IMR-90 (cell line): ENCODE measurements around the gene SV2A. TPM values are rescaled to one million over a fixed set of nuclear protein-coding genes. Genes with fewer than 3 reads are reported as not detected.

ENCODE experiments used
- ATAC-seq: fragments of 200-7000 bp; cut with Tn5 transposase; 2 replicates; pipeline ENCODE4 v1.9.1; 2020; ENCODE audit warnings: low read depth, mild to moderate bottlenecking, moderate library complexity
- BruUV-seq: library from RNA; stranded (reverse); fragments of 400-500 nt; replicated peaks from 2 replicates; lab custom pipeline; 2021; lab: Mats Ljungman, UMichigan
- CTCF ChIA-PET: fragments of 300-600 bp; formaldehyde crosslinking; extraction: SDS; loops from one replicate; lab custom pipeline; 2021; ENCODE audit warnings: antibody characterized with exemption; lab: Yijun Ruan, JAX
- POLR2A ChIA-PET: fragments of 300-600 bp; sonication (Branson Sonifier 250); formaldehyde crosslinking; loops from one replicate; lab custom pipeline; 2022; ENCODE audit warnings: antibody characterized with exemption; ENCODE audit not compliant: unreplicated experiment; lab: Charles Lee
- DNase-seq: peaks from one replicate; pipeline ENCODE4 v3.0.0; 2013
- H2AFZ ChIP-seq: replicated peaks from 2 replicates; pipeline ENCODE3; 2013; ENCODE audit warnings: low read length, mild to moderate bottlenecking; ENCODE audit not compliant: poor library complexity
- H2AK5ac ChIP-seq: 2 replicates; pipeline ENCODE4 v1.6.1; 2013; ENCODE audit warnings: low read depth, low read length, inconsistent platforms
- H2AK9ac ChIP-seq: replicated peaks from 2 replicates; pipeline ENCODE3; 2013; ENCODE audit warnings: mild to moderate bottlenecking, low read depth, low read length, moderate library complexity; ENCODE audit not compliant: poor library complexity
- H2BK120ac ChIP-seq: 2 replicates; pipeline ENCODE4 v1.6.1; 2013; ENCODE audit warnings: low read depth, low read length, inconsistent platforms
- H2BK15ac ChIP-seq: 3 replicates; pipeline ENCODE4 v1.6.1; 2013; ENCODE audit warnings: low read depth, low read length, inconsistent platforms
- H2BK20ac ChIP-seq: 2 replicates; pipeline ENCODE4 v1.6.1; 2013; ENCODE audit warnings: low read depth, mild to moderate bottlenecking, inconsistent platforms, low read length, moderate library complexity
- H2BK5ac ChIP-seq: 2 replicates; pipeline ENCODE4 v1.6.1; 2013; ENCODE audit warnings: mild to moderate bottlenecking, low read depth, low read length, inconsistent platforms; ENCODE audit not compliant: poor library complexity, severe bottlenecking
- H3K14ac ChIP-seq: replicated peaks from 2 replicates; pipeline ENCODE4 v1.6.1; 2013; ENCODE audit warnings: low read depth, low read length, inconsistent platforms
- H3K18ac ChIP-seq: 2 replicates; pipeline ENCODE4 v1.6.1; 2013; ENCODE audit warnings: low read depth, low read length, control low read depth
- H3K23ac ChIP-seq: 2 replicates; pipeline ENCODE4 v1.6.1; 2013; ENCODE audit warnings: low read depth, low read length, inconsistent platforms
- H3K27ac ChIP-seq: 2 replicates; pipeline ENCODE4 v1.5.1; 2013; ENCODE audit warnings: mild to moderate bottlenecking, control low read depth, low read length; ENCODE audit not compliant: insufficient read depth
- H3K27me3 ChIP-seq: 2 replicates; pipeline ENCODE4 v1.6.1; 2013; ENCODE audit warnings: low read length; ENCODE audit not compliant: control insufficient read depth, insufficient read depth
- H3K36me3 ChIP-seq: 2 replicates; pipeline ENCODE4 v1.6.1; 2013; ENCODE audit warnings: low read length, mixed read lengths; ENCODE audit not compliant: control insufficient read depth, insufficient read depth
- H3K4ac ChIP-seq: 2 replicates; pipeline ENCODE4 v1.6.1; 2013; ENCODE audit warnings: low read depth, low read length, inconsistent platforms
- H3K4me1 ChIP-seq: 2 replicates; pipeline ENCODE4 v1.6.1; 2013; ENCODE audit warnings: low read length, mixed read lengths; ENCODE audit not compliant: control insufficient read depth, insufficient read depth
- H3K4me2 ChIP-seq: 2 replicates; pipeline ENCODE4 v1.6.1; 2013; ENCODE audit warnings: low read depth, mild to moderate bottlenecking, control low read depth, low read length, moderate library complexity
- H3K4me3 ChIP-seq: 2 replicates; pipeline ENCODE4 v1.5.1; 2013; ENCODE audit warnings: low read depth, mild to moderate bottlenecking, control low read depth, low read length, moderate library complexity; ENCODE audit not compliant: insufficient read depth
- H3K56ac ChIP-seq: 2 replicates; pipeline ENCODE4 v1.6.1; 2013; ENCODE audit warnings: low read length, inconsistent platforms; ENCODE audit not compliant: insufficient read depth; ENCODE audit errors: extremely low read depth
- H3K79me1 ChIP-seq, 2 experiments: 2 replicates each; pipeline ENCODE4 v1.6.1; 2013; ENCODE audit warnings: low read length in 2 of 2, inconsistent platforms in 1 of 2, low read depth in 1 of 2
- H3K9ac ChIP-seq: 2 replicates; pipeline ENCODE4 v1.6.1; 2013; ENCODE audit warnings: low read depth, low read length, control low read depth
- H3K9me1 ChIP-seq: 2 replicates; pipeline ENCODE4 v1.6.1; 2013; ENCODE audit warnings: low read length, inconsistent platforms; ENCODE audit not compliant: insufficient read depth
- H3K9me3 ChIP-seq: 2 replicates; pipeline ENCODE4 v1.6.1; 2013; ENCODE audit warnings: low read length; ENCODE audit not compliant: control insufficient read depth, insufficient read depth
- H4K20me1 ChIP-seq: 2 replicates; pipeline ENCODE4 v1.6.1; 2013; ENCODE audit warnings: low read length, inconsistent platforms; ENCODE audit not compliant: insufficient read depth
- H4K5ac ChIP-seq: 2 replicates; pipeline ENCODE4 v1.6.1; 2013; ENCODE audit warnings: mild to moderate bottlenecking, low read depth, low read length, control low read depth
- H4K8ac ChIP-seq, 2 experiments: 2 replicates each; pipeline ENCODE4 v1.6.1; 2013; ENCODE audit warnings: low read depth in 2 of 2, low read length in 2 of 2, control low read depth in 1 of 2, inconsistent platforms in 1 of 2
- H4K91ac ChIP-seq: 2 replicates; pipeline ENCODE4 v1.6.1; 2013; ENCODE audit warnings: low read depth, low read length, inconsistent platforms; ENCODE audit not compliant: insufficient read depth
- BHLHE40 ChIP-seq: fragments of 150-350 bp; IDR thresholded peaks from 2 replicates; pipeline ENCODE4 v1.6.1; 2016; ENCODE audit warnings: mild to moderate bottlenecking, low read depth, low read length
- CEBPB ChIP-seq: IDR thresholded peaks from 2 replicates; pipeline ENCODE4 v1.6.1; 2012; ENCODE audit warnings: low read depth, low read length, improper control_type of control experiment
- CHD1 ChIP-seq: IDR thresholded peaks from 2 replicates; pipeline ENCODE4 v1.6.1; 2012; ENCODE audit warnings: low read depth, low read length, improper control_type of control experiment
- CTCF ChIP-seq: conservative IDR thresholded peaks from 2 replicates; pipeline ENCODE4 v1.5.1; 2012; ENCODE audit warnings: mild to moderate bottlenecking, low read depth, low read length, improper control_type of control experiment
- ELK1 ChIP-seq: fragments of 150-350 bp; IDR thresholded peaks from 2 replicates; pipeline ENCODE4 v1.6.1; 2016; ENCODE audit warnings: low read depth, mild to moderate bottlenecking, low read length, moderate library complexity, borderline replicate concordance
- FOS ChIP-seq: fragments of 150-350 bp; IDR thresholded peaks from 2 replicates; pipeline ENCODE4 v1.6.1; 2016; ENCODE audit warnings: low read depth, low read length
- MAFK ChIP-seq: IDR thresholded peaks from 2 replicates; pipeline ENCODE4 v1.6.1; 2012; ENCODE audit warnings: low read depth, low read length, improper control_type of control experiment
- MAZ ChIP-seq: IDR thresholded peaks from 2 replicates; pipeline ENCODE4 v1.6.1; 2012; ENCODE audit warnings: low read depth, mild to moderate bottlenecking, low read length, improper control_type of control experiment, moderate library complexity, borderline replicate concordance
- MXI1 ChIP-seq: IDR thresholded peaks from 2 replicates; pipeline ENCODE4 v1.6.1; 2012; ENCODE audit warnings: low read depth, mild to moderate bottlenecking, low read length, moderate library complexity, borderline replicate concordance
- NFE2L2 ChIP-seq: fragments of 150-350 bp; IDR thresholded peaks from 2 replicates; pipeline ENCODE4 v1.6.1; 2016; ENCODE audit warnings: low read depth, mild to moderate bottlenecking, low read length
- POLR2A ChIP-seq: IDR thresholded peaks from 2 replicates; pipeline ENCODE4 v1.6.1; 2012; ENCODE audit warnings: mild to moderate bottlenecking, low read depth, low read length
- RAD21 ChIP-seq: IDR thresholded peaks from 2 replicates; pipeline ENCODE4 v1.6.1; 2012; ENCODE audit warnings: low read length, improper control_type of control experiment
- RCOR1 ChIP-seq: IDR thresholded peaks from 2 replicates; pipeline ENCODE4 v1.6.1; 2012; ENCODE audit warnings: mild to moderate bottlenecking, low read length, improper control_type of control experiment; ENCODE audit not compliant: insufficient replicate concordance
- RFX5 ChIP-seq: IDR thresholded peaks from 2 replicates; pipeline ENCODE4 v1.8.0; 2012; ENCODE audit warnings: low read depth, mild to moderate bottlenecking, low read length, moderate library complexity
- SMC3 ChIP-seq: fragments of 150-350 bp; IDR thresholded peaks from 2 replicates; pipeline ENCODE4 v1.6.1; 2016; ENCODE audit warnings: low read depth, mild to moderate bottlenecking, antibody characterized with exemption, low read length, moderate library complexity
- WGBS, 2 experiments: methylation state at CpG; one replicate each; pipeline versions ENCODE4 v1.1.5 to v1.1.7; 2013; ENCODE audit warnings: missing lambda C conversion rate in 2 of 2; ENCODE audit not compliant: insufficient read length in 1 of 2; ENCODE audit errors: extremely low coverage in 2 of 2; 5-methylcytosine and 5-hydroxymethylcytosine counted together
- dilution Hi-C: fragments of 300-500 bp; cut with HindIII; formaldehyde crosslinking; loops from one replicate; pipeline ENCODE4 v1.14.3; 2018; ENCODE audit warnings: low sequenced_read_pairs; ENCODE audit not compliant: unreplicated experiment
- in situ Hi-C: fragments of 300-500 bp; cut with MboI; formaldehyde crosslinking; loops from 3 replicates; pipeline ENCODE4 v1.14.3; 2019; ENCODE audit warnings: low sequenced_read_pairs, inconsistent platforms, mixed read lengths
- intact Hi-C: fragments of 100-400 bp; cut with micrococcal nuclease; formaldehyde crosslinking; loops from 2 replicates; pipeline ENCODE4 v1.10.0; 2022
- polyA plus RNA-seq, 3 experiments: library from polyadenylated mRNA; depleted of rRNA; stranded (reverse); fragments of >200 nt; gene quantifications; 2 replicates each; pipeline ENCODE4 v1.2.3, GENCODE V29; 2012; ENCODE audit warnings: low replicate concordance in 1 of 3
- total RNA-seq: library from RNA; depleted of rRNA; stranded (reverse); fragments of >200 nt; gene quantifications from 2 replicates; pipeline ENCODE4 v1.2.3, GENCODE V29; 2012
- TF ChIP-seq, protein P1 (sequence below): fragments of 150-350 bp; IDR thresholded peaks from 2 replicates; pipeline ENCODE4 v1.6.1; 2017; ENCODE audit warnings: mild to moderate bottlenecking, antibody characterized with exemption, low read length, low read depth

Gene SV2A
- total and polyA plus RNA-seq, 2 of the 4 experiments (the other 2 are of a cell fraction) = 15.4 to 19.6 TPM

DNA sequence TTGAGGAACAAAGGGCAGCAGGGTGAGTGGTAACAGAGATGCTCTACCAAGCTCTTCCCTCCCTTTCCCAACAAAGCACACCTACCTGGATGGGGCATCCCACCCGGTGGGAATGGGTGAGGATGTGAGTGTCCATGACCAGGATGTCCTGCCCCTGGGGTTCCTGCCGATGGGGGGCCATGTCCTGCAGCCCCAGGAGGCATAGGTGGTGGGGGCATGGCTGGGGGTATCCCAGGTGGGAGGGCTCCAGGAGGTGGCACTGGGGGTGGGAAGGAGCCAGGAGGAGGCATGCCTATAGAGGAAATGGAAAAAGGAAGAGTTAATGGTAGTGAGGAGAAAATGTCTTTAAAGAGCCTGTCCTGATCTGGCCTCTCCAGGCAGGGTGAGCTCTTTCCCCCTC, 8.1 kb upstream of the SV2A start:
- Histone ChIP-seq H4K20me1 (peaks cover 8% of the 10 kb centered on the region; the same call in 1 of the 2 replicates), H2BK20ac (no peak overlapping the region), H3K9me1 (peaks cover 7% of the 10 kb centered on the region; the same call in 1 of the 2 replicates), H3K36me3 (peaks cover 33% of the 10 kb centered on the region), H3K79me1 (peaks cover 26 to 58% of the 10 kb centered on the region in 2 experiments), H3K9ac (no peak overlapping the region), H4K5ac (no peak overlapping the region), H2BK15ac (no peak overlapping the region), H3K9me3 (no peaks in the 10 kb centered on the region), H2AK5ac (no peak overlapping the region), H3K27ac (no peak overlapping the region), H4K91ac (no peak overlapping the region), H2BK5ac (no peak overlapping the region), H3K27me3 (no peaks in the 10 kb centered on the region), H3K4me2 (no peak overlapping the region), H3K4me3 (no peak overlapping the region), H3K4me1 (peaks cover 3% of the 10 kb centered on the region), H2AK9ac (no peak overlapping the region), H3K4ac (no peak overlapping the region), H3K14ac (no peak overlapping the region), H2BK120ac (no peak overlapping the region), H3K18ac (no peak overlapping the region), H3K23ac (no peak overlapping the region), H3K56ac (no peak overlapping the region), H2AFZ (no peak overlapping the region), H4K8ac (no peak overlapping the region)
- dilution Hi-C loops (no loop called here), intact Hi-C loops (no loop called here), in situ Hi-C loops (no loop called here)
- BruUV-seq = no TSS peak
- TF ChIP-seq MAFK (no peak), MAZ (no peak), CHD1 (no peak), RFX5 (no peak), FOS (no peak), NFE2L2 (no peak), BHLHE40 (no peak), CTCF (no peak), RCOR1 (no peak), ELK1 (no peak), POLR2A (no peak), RAD21 (no peak), MXI1 (no peak), CEBPB (no peak), SMC3 (no peak)
- TF ChIP-seq, protein P1, sequence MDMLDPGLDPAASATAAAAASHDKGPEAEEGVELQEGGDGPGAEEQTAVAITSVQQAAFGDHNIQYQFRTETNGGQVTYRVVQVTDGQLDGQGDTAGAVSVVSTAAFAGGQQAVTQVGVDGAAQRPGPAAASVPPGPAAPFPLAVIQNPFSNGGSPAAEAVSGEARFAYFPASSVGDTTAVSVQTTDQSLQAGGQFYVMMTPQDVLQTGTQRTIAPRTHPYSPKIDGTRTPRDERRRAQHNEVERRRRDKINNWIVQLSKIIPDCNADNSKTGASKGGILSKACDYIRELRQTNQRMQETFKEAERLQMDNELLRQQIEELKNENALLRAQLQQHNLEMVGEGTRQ = no peak
- ATAC-seq = no peak
- CTCF ChIA-PET = no interaction called here
- no peak for DNase-seq
- POLR2A ChIA-PET = no interaction called here
- WGBS, 2 experiments = no CpG with 5 or more reads among the region's 2 CpGs
